Left kidney (tissue), 2 donors: ENCODE measurements around the gene SCGB1A1. TPM values are rescaled to one million over a fixed set of nuclear protein-coding genes. Genes with fewer than 3 reads are reported as not detected.
A peak's percentile ranks its signal among the peaks of the same experiment; 100 is the strongest.
"Not testable (repeated sequence)": the region's sequence is repeated elsewhere in the genome, so short reads cannot be mapped to it uniquely, and the experiment has no call there.

Experiments
- DNase-seq: peaks from one replicate; pipeline ENCODE4 v3.0.0-alpha.2; 2013
- polyA plus RNA-seq: library from polyadenylated mRNA; unstranded; fragments of 120-200 nt; gene quantifications from one replicate; pipeline ENCODE4 v1.2.1, GENCODE V29; 2013; ENCODE audit not compliant: insufficient read length

SCGB1A1 gene
- polyA plus RNA-seq, 1 donor, result not detected

DNA sequence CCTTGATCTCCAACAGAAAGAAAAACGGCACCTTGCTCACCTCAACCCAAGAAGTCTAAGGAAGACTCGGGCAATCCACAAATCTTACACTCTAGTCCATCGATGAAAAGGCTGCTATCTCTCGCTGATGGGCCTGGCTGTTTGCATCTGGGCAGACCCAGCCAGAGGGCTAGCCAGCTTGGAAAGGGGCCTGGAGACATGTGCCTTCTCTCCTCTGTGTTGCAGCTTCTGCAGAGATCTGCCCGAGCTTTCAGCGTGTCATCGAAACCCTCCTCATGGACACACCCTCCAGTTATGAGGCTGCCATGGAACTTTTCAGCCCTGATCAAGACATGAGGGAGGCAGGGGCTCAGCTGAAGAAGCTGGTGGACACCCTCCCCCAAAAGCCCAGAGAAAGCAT, 3.2 kb downstream of the SCGB1A1 start:
- no peak for DNase-seq

DNA sequence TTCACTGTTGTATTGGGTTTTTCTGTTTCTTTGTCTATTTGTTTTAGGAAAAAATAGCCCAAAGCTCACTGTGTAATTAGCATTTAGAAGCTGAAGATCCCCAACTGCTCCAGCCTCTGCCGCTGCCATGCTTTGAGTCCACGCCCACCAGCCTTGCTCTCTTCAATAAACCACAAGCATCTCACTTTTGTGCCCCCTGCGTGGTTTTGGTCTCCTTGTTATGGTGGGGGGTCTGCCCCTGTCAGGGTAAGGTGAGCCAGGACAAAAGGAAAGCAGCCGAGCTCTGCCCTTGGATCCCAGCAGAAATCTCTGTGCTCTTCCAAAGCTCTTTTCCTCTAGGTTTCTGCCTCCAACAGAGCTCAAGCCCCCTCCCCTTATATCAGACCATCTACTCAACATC, 4.2 kb downstream of the SCGB1A1 start:
- DNase-seq, result no peak

DNA sequence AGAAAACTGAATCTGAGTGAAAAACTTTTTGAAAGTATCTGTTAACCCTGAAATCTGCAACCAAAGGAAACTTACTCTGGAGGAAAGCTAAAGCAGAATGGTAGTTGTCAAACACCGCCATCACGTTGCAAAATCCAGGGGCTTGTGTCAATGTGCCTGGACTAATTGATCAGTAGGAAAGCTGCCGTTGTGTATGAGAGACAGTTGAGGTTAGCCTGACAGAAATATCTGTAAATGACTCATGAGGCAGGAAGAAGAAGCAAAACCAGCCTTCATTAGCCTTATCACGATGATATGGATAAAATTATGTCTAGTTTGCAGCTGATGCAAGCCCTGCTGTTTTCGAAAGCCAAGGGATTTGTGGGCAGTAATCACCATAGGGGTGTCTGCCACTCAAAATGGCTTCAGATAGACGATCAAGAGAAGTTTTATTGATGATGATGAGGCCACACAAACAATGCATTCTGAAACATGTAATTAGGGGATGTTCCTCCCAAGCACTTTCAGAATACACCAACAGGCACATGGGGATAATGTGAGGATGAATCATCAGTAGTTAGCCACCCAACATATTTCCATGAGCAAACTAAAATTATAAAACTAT, 8.9 kb downstream of the SCGB1A1 start:
- DNase-seq, result no peak

DNA sequence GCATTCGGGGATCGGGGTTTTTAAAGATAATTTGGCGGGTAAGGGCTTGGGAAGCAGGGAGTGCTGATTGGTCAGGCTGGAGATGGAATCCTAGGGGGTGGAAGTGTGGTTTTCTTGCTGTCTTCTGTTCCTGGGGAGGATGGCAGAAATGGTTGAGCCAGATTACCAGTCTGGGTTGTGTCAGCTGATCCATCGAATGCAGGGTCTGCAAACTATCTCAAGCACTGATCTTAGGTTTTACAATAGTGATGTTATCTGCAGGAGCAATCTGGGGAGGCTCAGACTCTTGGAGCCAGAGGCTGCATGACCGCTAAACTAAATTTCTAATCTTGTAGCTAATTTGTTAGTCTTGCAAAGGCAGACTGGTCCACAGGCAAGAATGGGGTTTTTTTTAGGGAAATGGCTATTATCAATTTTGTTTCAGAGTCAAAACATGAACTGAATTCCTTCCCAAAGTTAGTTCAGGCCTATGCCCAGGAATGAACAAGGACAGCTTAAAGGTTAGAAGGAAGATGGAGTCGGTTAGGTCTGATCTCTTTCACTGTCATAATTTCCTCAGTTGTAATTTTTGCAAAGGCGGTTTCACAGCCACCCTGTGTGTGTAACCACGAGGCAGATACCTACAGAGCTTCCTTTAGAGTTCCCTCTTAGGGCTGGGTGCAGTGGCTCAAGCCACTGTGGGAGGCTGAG, 10.2 kb downstream of the SCGB1A1 start:
- no peak for DNase-seq

DNA sequence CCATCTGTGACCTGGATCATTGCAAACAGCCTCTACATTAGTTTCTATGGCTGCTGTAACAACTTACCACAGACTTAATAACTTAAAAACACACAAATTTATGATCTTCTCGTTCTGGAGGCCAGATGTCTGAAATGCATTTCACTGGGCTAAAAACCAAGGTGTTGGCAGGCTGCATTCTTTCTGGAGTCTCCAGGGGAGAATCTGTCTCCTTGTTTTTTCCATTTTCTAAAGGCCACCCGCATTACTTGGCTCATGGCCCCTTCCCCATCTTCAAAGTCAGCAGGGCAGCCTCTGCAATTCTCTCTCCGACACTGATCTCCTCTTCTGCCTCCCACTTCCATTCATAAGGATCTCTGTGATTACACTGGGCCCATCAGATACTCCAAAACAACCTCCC, 11.6 kb downstream of the SCGB1A1 start:
- DNase-seq, result no peak

DNA sequence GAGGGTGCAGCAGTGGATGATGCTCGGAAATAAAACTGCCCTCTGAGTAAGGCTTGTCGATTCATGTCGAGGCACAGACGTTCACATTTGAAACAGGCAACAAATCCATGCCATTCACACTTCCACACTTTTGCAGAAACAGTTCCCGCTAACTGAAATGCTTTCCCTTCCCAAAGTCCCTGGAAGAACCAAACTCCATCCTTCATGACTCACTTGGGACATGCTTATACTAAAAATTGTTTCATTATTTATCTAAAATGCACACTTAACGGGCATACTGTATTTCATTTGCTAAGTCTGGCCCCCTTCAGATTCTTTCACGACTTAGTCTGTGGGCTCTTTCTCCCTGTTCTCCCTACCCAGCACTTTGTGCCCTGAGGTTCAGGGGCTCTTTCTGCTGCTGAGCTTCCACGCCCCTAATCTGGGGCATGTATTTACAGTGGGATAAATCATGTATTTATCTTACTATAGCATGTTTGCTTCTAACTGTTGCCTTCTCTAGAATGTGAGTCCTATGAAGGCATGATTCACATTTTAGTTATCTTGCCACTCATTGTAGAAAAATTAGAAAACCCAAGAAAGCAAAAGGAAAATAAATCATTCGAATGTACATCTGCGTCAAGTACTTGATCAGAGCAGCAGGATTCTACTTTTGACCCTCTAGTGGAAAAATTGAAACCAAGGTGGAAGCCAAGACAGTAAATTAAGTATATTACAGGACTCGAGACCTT, 12.5 kb downstream of the SCGB1A1 start:
- DNase-seq, result no peak

DNA sequence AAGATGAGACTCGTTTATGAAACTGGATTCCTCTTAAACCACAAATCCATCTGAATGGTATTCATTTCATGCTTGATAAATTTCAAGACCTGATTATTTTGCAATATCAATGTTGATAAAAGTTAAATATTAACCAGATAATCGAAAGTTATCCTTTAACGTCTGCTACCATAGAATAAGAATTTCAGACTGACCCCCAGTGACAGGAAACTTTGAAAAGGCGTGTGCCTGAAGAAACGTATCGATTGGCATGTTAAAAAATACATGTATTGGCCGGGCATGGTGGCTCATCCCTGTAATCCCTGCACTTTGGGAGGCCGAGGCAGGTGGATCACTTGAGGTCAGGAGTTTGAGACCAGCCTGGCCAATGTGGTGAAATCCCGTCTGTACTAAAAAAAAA, 13.9 kb downstream of the SCGB1A1 start:
- no peak for DNase-seq

DNA sequence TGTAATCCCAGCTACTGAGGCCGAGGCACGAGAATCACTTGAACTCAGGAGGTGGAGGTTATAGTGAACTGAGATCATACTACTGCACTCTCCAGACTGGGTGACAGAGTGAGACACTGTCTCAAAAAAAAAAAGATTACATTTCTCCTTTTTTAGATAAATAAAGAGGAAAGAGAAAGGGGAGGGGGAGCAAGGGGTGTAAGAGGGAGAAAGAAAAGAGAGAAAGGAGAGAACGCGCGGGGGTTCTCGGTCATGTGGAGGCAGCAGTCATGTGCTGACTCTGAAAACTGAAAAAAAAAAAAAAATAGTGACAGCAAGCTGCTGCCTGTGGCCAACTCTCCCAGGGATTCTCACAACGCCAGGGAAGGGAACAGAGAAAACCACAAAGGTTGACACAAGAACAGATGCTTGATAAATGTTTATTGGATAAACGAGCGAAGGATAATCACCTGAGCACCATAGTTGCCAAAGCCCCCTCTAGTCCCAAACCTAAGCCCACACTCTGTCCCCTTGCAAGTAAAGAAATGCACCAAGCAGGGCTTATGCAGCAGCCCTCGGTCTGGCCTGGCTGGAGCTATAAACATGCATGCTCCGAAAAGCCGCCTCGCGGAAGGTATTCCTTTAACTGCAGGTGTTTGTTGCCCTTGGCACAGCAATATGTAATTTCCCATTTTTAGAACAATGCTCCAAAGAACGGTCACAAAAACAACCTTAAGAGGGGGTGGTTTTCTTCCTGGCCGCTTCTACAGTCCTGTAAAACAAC, 14.5 kb downstream of the SCGB1A1 start:
- DNase-seq, result no peak

DNA sequence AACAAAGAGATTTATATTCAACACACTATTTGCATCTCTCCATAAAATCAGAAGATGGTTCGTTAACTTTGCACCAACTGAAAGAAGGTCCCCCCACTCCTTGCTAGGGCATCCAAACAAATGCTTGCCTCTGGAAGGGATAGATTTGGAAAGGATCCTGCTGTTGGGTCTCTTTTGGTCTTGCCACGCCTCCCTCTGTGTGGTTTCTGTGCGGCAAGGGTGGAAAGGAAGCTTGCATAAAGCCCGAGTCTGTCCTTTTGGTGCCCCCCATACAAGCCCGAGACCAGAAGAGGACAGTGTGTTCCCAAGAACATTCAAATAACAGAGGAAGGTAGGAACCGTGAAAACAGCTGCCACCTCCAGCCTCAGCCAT, 15.1 kb downstream of the SCGB1A1 start:
- DNase-seq, result no peak

DNA sequence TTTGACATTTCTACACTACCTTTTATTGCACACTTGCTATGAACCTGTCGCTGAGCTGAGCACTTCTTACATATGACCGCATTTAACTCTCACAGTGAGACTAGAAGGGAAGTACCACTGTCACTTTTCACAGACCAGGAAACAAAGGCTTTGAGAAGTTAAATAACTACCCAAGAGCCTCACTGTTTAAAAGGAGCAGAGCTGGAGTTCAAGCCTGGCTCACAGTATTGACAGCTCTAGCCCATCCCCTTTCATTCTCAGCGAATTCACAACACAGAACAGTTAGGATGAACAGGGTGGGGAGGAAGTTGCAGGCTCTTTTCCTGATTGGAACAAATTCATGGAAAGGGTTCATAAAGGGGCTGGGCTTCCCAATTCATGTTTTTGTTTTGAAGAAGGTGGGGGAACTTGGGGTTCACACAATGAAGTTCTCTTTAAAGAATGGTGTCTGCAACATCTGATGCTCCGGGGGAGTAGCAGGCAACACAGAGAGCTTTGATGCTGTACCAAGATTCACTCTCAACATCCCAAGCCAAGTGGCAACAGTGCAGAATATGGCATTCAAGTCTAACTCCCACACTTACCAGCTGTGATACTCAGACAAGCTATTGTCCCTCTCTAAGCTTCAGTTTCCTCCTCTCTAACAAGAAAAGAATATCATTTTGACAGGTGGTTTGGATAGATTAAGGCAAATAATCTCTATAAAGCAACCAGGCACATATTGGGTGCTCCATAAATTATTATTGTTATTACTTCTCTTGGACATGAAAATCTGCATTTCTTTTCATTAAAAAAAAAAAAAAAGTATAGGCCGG, 17.2 kb downstream of the SCGB1A1 start:
- no peak for DNase-seq

DNA sequence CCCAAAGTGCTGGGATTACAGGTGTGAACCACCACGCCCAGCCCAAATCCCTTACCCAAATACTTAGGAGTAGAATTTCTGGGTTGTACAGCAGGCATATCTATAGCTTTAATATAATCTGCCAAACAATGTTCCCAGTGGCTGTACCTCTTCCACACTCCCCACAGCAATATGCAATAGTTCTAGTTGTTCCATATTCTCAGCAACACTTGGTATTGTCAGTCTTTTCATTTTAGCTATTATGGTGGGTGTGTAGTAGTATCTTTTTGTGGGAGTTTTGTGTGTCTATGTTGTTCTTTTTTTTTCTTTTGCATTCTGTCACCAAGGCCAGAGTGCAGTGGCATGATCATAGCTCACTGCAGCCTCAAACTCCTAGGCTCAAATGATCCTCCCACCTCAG, 18.8 kb downstream of the SCGB1A1 start:
- no peak for DNase-seq

DNA sequence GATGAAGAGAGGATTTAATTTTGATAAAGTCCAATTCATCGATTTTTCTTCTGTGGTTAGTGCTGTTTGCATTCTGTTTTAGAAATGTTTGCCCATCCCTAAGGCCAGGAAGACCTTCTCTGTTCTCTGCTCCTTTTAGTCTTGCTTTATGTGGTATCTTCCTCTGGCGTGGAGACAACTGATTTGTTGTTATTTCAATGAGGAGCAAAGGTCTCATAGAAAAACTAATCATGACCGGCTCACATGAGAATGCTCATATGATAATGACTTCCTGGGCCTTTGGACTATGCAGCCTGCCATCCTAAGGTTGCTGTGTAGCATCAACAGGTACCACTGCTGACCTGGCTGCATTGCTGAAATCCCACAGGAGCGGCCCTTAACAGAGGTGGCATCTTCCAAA, 19.8 kb downstream of the SCGB1A1 start:
- DNase-seq, result no peak

DNA sequence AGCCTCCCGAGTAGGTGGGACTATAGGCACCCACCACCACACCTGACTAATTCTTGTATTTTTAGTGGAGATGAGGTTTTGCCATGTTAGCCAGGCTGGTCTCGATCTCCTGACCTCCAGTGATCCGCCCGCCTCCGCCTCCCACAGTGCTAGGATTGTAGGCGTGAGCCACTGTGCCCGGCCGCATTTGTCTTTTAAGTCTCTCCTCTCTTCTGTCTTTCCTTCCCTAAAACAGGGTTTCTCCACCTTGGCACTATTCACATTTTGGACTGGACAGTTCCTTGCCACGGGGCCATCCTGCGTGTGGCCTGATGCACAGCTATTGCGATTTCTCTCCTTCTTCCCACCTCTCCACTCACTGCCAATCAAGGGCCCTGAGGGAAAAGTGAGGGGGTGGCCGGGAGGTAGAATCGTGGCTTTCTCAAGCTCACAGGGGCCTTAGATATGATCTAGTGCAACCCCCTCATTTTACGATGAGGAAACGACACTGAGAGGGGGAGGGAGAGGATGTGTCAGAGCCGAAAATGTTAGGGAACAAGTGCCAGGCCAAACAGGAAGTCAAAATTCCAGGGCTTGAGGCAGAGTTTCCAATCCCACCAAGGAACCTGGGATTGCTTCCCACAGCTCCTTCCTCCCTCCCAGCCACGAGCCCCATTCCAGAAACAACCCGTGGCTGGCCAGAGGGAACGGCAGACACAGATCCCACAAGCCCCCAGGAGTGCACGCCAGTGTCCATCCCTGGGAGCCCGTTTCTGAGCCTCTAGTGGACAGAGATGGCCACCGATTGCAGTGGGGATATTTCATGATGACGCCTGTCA, 21.2 kb downstream of the SCGB1A1 start:
- DNase-seq, result no peak

DNA sequence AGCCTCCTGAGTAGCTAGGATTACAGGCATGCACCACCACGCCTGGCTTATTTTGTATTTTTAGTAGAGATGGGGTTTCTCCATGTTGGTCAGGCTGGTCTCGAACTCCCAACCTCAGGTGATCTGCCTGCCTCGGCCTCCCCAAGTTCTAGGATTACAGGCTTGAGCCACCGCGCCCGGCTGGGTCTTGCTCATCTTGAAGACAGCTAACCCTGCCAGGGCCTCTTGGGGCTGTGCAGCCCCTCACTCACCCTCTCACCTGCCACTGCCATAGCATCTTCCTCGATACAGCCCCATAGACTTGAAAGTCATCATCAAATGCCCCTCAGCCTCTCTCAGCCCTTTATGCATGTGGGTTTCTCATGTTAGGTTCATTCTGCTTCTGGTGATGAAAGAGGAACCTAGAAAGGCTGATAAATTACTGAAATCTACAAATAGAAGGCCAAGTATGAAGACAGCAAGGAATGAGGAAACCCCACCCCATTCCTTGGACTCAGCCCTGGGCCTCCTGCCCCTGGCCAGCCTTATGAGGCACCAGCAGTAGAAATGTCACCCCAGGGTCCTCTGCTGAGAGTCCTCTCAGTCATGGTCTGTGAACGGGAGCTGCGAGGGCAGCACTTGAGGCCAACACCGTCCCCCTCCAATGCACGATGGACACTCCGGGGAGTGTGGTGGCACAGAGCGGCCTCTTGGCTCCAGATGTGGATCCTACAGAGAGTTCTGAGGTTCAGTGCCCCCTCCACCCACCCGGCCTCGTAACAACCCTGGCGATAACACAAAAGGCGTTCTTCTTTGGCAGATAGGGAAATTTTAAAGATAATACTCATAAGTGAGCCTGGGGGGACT, 24.8 kb downstream of the SCGB1A1 start:
- DNase-seq, result no peak

DNA sequence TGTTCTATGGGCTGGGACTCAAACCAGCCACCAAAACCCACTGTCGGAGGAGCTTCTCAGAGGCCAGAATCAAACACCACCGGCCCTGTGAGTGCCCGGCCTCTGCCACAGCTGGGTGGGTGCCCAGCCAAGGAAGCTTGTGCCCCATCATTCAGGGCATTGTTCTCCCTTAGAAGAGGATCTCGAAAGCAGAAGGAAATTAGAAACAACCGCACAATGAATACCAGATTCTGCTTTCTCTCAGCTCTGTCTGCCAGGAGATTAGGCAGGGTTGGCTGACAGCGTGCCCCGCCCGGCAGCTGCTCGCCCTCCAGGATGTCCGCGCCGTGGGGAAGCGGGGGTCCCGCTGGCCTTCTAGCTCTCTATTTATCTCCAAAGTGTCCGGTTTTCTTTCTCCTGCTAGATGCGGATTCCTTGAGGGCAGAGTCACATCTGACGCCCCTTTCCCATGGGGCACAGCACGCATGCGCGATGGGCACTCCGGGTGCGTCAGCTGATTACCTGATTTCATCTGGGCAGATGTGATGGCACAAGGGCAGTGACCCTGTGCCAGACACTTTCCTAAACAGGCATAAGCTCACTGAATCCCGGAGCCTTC, 25.5 kb downstream of the SCGB1A1 start:
- no peak for DNase-seq

DNA sequence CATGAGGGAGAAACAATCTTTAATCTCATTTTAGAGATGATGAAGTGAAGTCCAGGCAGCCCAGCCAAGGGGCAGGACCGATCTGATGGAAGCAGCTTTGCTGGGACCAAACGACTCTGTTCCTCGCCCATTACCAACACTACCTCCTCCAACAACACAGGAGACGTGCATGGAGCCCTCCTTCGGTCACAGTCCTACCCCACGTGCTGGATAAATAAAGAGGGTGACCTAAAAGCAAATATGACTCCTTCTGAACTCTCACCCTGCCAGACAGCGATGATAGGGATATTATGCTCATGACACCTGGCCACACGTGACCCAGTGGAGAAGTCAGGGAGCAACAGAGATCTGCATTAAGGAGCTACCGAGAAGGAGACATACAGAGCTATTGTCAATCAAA, 26.0 kb downstream of the SCGB1A1 start:
- no peak for DNase-seq

DNA sequence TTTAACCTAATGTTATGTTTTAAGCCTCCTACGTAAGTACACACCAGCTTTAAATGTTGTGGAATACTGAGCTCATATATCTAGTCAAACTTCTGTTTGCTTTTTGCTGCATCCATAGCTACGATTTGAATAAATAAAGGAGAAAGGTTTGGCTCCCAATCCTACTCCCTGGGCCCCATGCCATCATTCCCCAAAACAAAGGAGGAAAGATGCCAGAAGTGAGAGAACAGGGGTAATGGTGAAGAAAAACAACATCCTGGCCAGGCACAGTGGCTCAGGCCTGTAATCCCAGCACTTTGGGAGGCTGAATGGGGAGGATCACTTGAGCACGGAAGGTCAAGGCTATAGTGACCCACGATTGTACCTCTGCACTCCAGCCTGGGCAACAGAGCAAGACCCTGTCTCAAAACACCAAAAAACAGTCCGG, 26.5 kb downstream of the SCGB1A1 start:
- DNase-seq, result peak; percentile 54

DNA sequence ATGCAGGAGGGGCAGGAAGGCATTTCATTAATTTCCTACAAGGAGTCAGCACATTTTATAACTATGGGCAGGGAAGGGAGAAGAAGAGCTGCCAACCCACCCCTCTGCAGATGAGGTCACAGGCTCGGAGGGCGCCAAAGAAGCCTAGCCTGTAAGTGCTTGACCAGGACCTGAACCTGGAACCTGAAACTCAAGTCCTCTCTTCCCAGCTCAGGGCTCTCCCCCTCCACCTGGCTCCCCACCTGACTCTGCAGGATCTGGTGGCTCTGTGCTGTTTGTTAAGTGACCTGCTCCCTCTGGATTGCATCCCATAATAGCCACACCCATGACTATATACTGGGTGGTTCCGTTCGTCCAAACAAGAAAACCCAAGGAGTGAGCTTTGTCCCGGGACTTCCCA, 27.3 kb downstream of the SCGB1A1 start:
- no peak for DNase-seq

DNA sequence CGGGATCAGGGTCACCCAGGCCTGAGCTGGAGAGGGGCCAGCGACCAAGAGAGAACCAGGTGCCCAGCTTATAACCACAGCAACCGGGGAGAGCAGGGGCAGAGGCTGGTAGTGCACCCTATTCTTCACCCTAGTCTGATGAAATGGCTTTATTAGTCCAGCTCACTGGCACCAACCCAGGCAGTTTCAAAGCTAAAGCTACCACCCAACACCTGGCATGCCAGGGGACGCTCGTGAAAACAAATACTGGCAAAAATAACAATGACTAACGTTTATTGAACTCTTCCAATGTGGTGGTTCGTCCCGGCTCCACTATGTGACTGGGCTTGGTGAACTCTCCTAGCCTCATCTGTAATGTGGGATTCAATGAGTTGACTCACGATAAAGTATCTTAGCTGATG, 30.6 kb downstream of the SCGB1A1 start:
- no peak for DNase-seq

DNA sequence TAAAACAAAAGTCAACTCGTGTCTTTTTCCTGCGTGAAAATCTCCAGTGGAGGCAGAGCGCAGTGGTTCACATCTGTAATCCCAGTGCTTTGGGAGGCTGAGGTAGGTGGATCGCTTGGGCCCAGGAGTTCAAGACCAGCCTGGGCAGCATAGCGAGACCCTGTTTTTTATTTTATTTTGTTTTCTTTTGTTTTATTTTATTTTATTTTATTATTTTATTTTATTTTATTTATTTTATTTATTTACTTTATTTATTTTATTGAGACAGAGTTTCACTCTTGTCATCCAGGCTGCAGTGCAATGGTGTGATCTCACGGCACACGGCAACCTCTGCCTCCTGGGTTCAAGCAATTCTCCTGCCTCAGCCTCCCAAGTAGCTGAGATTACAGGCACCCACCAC, 31.1 kb downstream of the SCGB1A1 start:
- DNase-seq, result not testable (repeated sequence)
